ENCODE results near the gene HIRA. TPM values are rescaled to one million over a fixed set of nuclear protein-coding genes. Genes with fewer than 3 reads are reported as not detected.
A peak's percentile ranks its signal among the peaks of the same experiment; 100 is the strongest.

The HIRA gene, protein sequence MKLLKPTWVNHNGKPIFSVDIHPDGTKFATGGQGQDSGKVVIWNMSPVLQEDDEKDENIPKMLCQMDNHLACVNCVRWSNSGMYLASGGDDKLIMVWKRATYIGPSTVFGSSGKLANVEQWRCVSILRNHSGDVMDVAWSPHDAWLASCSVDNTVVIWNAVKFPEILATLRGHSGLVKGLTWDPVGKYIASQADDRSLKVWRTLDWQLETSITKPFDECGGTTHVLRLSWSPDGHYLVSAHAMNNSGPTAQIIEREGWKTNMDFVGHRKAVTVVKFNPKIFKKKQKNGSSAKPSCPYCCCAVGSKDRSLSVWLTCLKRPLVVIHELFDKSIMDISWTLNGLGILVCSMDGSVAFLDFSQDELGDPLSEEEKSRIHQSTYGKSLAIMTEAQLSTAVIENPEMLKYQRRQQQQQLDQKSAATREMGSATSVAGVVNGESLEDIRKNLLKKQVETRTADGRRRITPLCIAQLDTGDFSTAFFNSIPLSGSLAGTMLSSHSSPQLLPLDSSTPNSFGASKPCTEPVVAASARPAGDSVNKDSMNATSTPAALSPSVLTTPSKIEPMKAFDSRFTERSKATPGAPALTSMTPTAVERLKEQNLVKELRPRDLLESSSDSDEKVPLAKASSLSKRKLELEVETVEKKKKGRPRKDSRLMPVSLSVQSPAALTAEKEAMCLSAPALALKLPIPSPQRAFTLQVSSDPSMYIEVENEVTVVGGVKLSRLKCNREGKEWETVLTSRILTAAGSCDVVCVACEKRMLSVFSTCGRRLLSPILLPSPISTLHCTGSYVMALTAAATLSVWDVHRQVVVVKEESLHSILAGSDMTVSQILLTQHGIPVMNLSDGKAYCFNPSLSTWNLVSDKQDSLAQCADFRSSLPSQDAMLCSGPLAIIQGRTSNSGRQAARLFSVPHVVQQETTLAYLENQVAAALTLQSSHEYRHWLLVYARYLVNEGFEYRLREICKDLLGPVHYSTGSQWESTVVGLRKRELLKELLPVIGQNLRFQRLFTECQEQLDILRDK
- 24.5 TPM for total RNA-seq

DNA sequence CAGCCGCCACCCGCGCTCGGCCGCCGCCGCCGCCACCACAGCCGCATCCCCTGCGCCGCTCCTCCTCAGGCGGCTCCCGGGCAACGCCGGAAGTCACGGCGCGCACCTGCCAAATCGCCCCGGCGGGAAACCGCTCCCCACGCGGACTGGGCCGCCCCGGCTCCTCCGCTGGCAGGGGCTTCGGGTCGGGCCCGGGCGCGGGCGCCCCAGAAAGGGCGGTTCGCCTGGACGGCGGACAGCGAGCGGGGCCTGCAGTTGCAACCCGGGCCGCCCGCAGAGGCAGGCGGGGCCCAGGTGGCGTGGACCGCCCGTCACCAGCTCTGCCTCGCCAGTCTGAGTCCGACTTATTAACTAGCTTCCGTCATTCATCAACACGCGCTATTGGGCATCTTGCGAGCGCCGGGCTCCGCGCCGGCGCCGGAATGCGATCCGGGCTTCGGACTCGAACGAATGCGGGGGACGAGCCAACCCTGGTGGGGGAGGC is at the start of gene HIRA:
Gene HIRA (minus strand): TSS at position 85 of the 484 bp plus-strand sequence. CDS start 257 bp downstream, outside the sequence.
- peak; percentile 81 for DNase-seq

DNA sequence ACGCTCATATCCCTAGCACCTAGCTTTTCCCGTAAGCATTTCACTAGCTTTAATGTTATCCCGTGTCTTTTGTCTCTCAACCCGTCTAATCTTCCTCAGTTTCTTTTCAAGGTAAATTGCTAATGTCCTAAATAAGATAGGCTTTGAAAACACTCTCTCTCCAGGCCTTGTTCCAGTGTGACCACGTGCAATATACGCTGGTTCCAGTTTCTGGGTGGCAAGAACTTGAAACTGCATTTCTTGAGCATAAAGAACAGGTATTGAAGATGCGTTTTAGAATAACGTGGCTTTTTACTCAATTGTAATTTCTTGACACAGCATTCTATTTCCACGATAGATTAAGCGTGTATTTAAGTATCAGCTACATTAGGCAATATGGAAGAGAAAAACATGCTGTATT is 49.3 kb upstream of the HIRA start:
- no peak for DNase-seq

GRCh38 chr22:19480173-19480568 is 48.6 kb upstream of the HIRA start:
- no peak for DNase-seq

- DNase-seq = peak; percentile 97
Measured at GRCh38 chr22:19479355-19480172, 48.0 kb upstream of the HIRA start, which contains the start of gene CDC45. Gene CDC45, plus strand, starts transcription at chr22:19479920. Its CDS starts 49 bp downstream, at chr22:19479969.

DNA sequence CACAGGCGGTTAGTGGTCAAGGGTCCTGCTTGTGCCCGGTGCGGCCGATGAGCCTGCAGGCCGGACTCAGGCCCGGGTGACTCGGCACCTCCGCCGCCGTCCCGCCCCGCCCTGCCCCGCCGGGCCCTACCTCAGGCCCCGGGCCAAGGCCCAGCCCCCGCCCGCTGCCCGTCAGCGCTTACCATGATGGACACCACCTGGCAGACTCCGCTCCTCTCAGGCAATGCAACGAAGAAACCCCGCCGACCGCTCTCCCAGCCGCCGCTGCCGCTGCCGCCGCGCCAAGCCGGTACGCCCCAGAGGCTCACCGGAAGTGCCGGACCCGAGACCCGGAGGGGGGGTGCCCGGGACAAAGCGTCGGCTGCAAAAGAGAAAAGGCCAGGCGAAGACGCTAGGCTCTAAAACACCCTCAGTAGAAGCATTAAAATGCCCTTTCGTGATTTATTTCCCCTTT is 47.4 kb upstream of the HIRA start, which contains the start of gene UFD1:
Gene UFD1 (minus strand): TSS at position 293 of the 454 bp plus-strand sequence. CDS start 108 bp downstream, at position 185.
- DNase-seq = peak; percentile 77

DNA sequence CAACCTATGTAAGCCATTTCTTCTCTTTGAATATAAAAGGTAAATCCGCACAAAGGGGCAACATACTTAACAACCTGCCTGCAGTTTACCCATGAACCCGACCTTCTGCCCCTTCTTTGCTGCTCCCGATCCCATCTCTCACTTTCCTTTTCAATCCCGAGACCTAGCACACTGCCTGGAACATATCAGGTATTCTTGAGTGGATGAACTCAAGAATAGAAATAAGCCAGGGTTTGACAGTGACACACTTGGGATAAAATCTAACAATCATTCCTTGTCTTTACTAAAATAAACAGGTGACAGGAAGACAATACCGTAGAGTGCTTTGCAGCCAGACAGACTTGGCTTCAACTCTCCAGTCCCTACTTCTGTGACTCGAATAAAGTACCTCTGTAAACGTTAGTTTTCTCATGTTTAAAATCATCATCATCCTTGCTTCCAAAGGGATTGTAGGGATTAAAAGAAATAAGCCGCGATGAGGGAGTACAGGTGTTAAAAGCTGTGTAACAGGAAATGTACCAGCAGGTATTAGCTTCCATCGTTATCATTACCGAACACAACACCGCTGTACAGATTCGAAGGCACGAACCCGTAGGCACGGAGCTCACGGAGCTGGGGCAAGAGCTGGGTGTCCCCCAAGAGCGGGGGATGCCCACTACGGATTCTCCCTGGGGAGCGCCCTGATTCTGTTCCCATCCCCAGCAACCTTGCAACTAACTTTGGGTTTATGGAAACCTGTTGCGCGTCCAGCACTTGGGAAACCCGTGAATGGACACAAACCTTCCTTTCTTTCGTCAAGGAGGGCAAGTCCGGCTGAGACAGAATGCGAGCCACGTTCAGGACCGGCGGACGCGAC is 46.7 kb upstream of the HIRA start:
- DNase-seq = no peak

DNA sequence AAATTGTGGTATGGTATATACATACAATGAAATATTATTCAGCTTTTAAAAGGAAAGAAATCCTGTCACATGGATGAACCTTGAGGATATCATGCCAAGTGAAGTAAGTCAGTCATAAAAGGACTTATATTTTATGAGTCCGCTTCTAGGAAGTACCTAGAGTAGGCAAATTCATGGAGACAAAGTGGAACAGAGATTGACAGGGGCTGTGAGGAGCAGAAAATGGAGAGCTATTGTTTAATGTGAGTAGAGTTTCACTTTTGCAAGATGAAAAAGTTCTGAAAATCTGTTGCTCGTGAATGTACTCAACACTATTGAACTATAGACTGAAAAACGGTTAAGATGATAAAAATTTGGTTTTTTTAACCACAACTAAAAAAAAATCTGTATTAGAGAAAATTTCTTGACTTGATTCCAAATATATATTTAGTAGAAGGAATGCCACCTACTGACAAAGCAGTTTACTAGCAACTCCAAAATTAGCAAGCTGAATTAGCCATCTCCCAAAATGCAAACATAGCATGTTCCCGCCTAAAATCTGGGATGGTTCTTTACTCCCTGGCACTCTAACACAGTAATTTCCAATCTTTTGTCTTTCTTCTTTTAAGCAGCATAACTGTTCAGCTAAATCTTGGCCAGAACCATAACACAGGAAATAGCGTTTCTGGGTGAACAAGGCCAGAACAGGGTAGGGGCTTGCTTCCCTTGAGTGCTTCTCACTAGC is 46.0 kb upstream of the HIRA start:
- DNase-seq = no peak

GRCh38 chr22:19476023-19476422 is 44.5 kb upstream of the HIRA start:
- DNase-seq = no peak

- DNase-seq = no peak
Measured at GRCh38 chr22:19473578-19473977, 42.0 kb upstream of the HIRA start.

DNA sequence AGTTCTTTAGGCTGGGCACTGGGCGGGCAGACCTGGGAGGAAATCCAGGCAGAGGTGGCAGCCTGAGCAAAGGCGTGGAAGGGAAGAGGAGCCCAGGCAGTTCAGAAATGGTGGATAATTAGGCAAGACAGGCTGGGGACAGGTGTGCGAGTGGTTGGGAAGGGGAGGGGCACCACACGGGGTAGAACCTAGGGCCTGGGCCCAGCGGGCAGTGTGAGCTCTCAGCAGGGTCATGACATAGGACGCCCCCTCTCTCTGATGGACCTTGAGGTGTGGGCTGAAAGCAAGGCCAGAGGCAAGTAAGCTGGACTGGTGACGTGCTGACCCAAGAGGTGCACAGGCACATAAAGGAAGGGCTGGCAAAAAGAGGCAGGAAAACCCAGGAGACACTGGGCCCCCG is 40.7 kb upstream of the HIRA start:
- no peak for DNase-seq

- DNase-seq = no peak
Measured at GRCh38 chr22:19471572-19471971, 40.0 kb upstream of the HIRA start.

DNA sequence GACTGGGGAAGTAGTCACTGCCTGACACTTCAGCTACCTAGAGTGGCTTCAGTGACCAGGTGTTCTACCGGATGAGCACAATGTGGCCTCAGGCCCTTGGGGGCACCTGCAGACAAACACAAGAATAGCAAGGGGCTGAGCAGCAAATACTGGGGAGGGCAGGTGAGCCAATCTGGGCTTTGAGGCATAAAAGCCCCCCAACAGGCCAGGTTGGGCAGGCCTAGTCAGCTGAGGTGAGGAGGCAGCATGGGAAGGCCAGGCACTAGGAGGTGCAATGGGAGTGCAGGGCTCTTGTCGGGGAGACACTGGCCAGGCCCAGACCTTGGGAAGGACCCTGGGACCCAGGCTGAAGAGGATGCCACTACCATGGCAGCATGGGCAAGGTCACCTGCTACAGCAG is 38.5 kb upstream of the HIRA start:
- no peak for DNase-seq

DNA sequence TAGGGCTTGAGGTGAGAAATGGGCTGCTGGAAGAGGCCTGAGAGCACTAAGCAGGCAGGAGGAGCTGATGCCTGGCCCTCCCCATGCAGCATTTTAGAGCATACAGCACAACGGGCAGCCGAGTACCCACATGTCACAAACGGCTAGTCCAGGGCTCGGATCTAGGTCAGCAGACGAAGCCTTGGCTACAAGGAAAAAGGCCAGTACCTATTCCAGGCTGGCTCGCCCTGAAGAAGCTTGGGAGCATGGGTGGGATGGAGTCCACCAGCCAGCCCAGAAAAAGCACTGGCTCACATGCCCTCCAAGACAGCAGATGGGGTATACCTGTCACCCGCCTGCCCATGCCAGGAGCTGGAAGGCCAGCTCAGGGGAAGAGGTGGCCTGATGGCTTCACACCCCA is 37.9 kb upstream of the HIRA start:
- DNase-seq = no peak

DNA sequence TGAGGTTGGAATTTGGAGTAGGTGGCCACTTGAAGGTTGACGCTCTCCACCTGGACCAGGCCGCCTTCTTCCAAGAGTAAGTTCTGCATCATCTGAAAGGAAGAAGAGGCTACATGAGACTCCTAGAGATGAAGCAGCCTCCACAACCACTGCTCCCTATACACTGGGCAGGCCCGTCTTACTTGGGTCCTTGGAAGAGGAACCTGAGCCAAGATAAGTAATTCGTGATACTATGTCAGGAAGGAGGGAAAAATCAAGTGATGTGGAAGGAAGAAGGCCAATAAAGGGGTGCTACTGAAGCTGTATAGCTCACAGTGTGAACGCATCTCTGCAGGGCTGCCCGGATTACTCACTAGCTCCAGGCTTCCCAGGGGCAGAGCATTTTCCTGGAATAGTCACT is 36.4 kb upstream of the HIRA start:
- no peak for DNase-seq

DNA sequence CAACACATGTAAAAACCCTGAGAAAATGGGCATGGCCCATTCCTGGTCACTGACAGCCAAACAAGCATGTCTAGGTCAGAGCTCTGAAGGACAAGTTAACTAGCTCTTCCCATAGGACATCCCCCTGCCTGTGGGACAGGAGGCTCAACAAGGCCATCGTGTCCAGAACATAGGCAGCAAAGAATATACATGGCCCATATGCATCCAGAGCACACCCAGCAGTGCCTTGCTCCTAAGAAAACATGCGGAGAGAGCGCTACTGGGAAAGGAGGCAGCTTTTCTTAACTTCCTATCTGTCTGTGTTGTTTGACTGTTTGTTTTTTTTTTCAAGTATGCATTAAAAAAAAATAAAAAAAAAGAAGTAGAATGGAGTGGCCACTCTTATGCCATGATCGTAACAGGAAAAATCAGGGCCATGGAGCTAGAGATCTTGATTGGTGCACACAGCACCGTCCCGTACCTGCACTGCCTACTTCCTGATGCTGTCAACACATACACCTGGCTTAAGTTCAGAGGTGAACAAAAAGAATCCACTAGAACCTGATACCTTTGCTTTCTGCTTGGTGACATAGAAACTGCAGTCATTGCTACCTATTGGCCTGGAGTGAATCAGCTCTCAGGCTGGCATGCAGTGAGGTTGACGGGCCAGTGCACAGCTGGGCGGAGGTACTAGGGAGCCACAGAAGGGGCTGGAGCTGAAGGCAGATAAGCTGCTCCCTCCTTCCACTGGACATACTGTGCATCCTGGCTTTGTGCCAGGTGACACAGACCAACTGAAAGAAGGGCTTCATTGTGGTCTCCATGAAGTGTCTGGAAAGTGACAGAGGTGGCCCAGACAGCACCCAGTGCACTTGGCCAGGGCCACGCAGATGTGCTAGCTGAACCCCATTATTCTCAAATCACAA is 35.6 kb upstream of the HIRA start:
- DNase-seq = no peak

GRCh38 chr22:19466126-19466716 is 34.7 kb upstream of the HIRA start:
- DNase-seq = no peak

DNA sequence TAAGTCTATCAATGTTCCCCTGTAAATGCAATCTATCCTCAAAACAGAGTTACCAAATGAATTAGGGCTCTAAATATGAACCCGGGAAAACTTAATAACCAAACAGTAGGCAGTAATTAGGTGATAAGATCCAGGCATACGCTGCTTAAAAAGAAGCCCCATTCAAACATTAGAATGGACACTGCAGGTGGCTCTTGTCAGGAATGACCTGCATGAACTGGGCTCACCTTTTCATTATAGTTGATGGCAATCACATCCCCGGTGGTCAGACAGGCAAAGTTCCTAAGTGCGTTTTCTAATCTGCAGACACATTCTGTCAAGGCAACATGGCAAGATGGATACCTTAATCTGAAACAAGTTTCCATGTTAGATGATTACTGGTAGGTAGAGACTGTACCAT is 33.4 kb upstream of the HIRA start:
- DNase-seq = no peak

- DNase-seq = no peak
Measured at GRCh38 chr22:19464546-19464945, 33.0 kb upstream of the HIRA start.
